HG03159 (cell line): Measurements from ENCODE around the gene G6PD.

Experiments used
- ATAC-seq: cut with Tn5 transposase; IDR thresholded peaks from one replicate; pipeline ENCODE4 v1.9.1; 2021; ENCODE audit warnings: mild to moderate bottlenecking, moderate library complexity; ENCODE audit not compliant: unreplicated experiment

The G6PD gene

DNA sequence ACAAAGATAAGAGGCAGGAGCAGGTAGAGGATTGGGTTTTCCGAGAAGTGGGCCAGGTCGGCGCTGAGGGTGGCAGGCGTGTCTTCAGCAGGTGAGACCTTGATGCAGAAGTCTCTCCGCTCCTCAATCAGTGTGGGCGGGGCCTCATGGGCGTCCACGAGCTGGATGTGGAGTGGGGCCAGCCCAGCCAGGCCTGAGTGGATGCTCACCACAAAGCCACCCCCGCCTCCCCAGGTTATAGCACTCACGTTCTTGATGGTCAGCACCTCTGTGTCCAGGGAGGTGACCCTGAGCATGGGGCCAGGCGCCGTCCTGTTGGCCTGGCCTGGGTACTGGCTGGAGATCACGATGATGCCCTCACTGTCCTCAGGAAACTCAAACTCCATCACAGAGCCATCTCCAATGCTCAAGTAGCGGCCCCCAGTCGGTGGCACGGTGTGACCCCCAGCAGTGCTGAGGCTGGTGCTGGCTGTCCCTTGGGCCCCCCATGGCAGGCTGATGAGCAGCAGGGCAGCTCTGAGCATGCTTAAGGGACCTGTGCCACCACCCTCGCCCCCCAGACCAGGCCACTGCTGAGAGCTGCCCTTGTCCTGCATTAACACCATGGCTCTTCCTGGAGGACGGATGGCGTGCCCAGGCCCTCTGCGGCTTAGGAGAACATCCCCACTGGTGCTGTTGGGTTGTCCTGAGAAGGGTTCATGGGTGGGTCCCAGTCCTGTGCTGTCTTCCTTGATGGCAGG lies 58.1 kb downstream of the G6PD start:
- no peak for ATAC-seq

DNA sequence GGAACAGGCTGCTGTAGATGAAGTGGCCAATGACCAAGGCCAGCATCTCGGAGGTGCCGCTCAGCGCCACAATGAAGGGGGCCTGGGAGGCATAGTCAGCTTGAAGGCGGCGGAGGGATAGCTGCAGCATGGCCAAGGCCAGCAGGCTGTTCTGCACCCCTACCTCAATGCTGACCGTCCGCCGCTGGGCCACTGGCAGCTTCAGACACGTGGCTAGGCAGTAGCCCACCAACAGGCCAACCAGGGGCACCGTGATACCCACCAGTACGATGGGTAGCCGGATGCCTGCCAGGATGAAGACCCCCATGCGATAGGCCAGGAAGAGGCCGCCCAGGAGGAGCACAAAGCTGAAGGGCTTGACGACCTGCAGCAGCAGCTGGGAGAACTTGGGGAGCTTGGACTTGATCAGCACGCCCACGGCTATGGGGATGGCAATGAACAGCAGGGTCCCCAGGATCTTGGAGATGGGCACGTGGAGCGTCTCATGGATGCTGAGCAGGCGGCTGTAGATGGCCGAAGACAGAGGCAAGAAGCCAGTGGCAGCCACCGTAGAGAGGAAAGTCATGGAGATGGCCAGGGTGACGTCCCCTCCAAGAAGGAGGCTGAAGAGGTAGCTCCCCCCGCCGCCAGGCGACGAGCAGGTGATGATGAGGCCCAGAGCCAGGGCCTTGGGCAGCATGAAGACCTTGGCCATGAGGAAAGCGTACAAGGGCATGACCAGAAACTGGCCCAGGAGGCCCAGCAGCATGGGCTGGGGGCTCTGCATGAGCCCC lies 58.9 kb downstream of the G6PD start:
- no peak for ATAC-seq

GRCh38 chrX:154486396-154487207 lies 60.0 kb downstream of the G6PD start, which contains the start of gene UBL4A:
TSS of gene UBL4A (minus strand) at chrX:154486615. CDS start at chrX:154486584, 31 bp downstream.
- peak; percentile 28 for ATAC-seq

GRCh38 chrX:154486052-154486395 lies 60.6 kb downstream of the G6PD start:
- ATAC-seq = no peak

- no peak for ATAC-seq
Measured at GRCh38 chrX:154485150-154486051, 61.2 kb downstream of the G6PD start.

DNA sequence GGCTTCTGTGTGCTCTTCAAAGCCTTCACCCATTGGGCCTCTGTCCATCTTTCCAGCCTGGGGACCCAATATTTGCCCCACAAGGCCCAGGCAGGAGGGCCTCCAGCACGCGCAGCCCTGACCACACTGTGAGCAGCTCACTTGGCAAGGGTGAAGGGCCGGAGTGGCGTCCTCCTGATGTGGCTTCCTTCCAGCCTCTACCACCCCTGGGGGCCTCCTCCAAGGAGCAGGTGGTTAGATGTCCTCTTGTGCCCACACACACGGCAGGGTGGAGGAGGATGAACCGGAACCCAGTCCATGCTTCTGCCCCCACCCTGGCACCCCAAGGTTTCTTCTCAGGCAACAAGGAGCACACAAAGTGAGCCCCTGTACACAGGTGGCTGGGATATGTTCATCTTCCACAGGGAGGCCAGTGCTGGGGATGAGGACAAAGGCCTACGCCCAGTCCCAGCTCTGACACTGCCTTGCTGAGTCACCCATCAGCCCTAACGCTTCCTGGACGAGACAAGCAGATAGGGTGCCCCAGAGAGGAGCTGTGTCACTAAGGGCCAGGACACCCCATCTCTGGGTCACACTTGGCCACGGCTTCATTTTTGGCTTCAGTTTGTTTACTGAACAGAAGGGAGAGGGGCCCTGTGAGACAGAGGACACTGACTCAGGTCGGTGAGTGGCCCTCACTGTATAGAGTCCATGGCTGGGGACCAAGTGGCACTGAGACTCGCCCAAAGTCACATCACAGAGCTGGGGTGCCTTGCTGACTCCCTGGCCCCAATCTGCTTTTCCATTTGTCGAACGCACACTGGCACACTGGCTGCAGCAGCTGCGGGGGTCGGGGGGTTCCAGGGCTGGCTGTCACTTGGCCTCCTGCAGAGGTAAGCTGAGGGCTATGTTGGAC lies 62.1 kb downstream of the G6PD start:
- no peak for ATAC-seq

GRCh38 chrX:154483325-154483724 lies 63.3 kb downstream of the G6PD start:
- no peak for ATAC-seq

DNA sequence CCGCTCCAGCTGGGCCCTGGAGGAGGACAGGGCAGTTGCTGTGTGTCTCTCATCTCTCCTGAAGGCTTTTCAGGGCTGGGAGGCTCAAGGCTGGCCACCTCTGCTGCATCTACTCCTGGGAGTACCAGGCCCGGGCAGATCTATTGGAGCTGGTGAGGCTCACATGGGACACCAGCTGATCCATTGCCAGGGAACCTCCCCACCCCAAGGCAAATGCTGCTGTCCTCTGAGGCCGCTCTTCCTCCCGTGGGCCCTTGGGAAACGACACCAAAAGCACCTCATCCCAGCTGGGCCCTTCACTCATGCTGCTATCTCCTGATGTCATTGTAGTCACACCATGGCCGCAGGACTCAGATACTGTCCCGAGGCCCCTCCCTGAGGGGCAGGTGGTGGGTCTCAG lies 63.9 kb downstream of the G6PD start:
- ATAC-seq = no peak

DNA sequence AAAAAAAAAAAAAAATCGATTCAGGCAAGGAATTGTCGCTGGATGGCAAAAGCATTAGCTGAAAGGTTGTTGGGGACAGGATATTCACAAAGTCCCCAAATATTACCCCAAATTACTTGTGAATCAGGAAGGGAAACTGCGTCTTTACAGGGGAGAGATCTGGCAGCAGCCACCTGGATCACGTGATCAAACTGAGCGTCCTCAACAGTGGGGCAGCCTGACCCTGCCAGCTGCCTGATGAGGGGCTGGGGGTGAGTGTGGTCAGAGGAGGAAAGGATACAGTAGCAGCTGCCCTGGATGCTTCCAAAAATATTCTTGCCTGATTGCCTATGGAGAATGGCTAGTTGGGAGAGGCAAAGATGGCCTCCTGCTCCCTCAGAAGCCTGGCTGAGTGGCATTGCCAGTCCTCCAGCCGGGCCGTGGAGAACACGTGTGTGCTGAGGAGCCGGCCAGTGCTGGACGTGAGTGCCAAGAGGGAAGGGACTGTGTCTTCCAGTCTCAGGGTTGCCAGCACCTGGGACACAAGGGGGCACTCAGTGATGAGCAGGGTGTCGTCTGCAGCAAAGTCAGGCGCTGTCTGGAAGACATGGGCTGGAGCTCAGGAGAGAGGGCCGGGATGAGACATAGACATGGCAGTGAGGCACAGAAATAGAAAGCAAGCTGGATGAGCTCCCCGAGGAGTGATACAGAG lies 64.6 kb downstream of the G6PD start:
- ATAC-seq = no peak
